CD4-positive, alpha-beta T cell treated with Interleukin-10 for 1 hour (primary cell): Measurements from ENCODE around the gene TMEM40.
"Not testable (repeated sequence)": the region's sequence is repeated elsewhere in the genome, so short reads cannot be mapped to it uniquely, and the experiment has no call there.

Experiments used
- DNase-seq: peaks from one replicate; pipeline ENCODE4 v3.0.0-alpha.2; 2020

The TMEM40 gene

GRCh38 chr3:12759097-12759679 lies at the start of gene TMEM40:
TMEM40 (minus strand) TSS chr3:12759259; CDS start chr3:12749832, 9,427 bp downstream.
- no peak for DNase-seq

GRCh38 chr3:12808587-12808986 lies 49.5 kb upstream of the TMEM40 start:
- DNase-seq: no peak

GRCh38 chr3:12807601-12808359 lies 48.7 kb upstream of the TMEM40 start:
- DNase-seq: no peak

- no peak for DNase-seq
These were observed 48.0 kb upstream of the TMEM40 start for GRCh38 chr3:12807066-12807465.

GRCh38 chr3:12803371-12803770 lies 44.3 kb upstream of the TMEM40 start:
- DNase-seq: no peak

GRCh38 chr3:12799525-12800440 lies 40.7 kb upstream of the TMEM40 start:
- no peak for DNase-seq

- no peak for DNase-seq
These were observed 39.6 kb upstream of the TMEM40 start for GRCh38 chr3:12798559-12799179.

GRCh38 chr3:12797892-12798558 lies 39.0 kb upstream of the TMEM40 start:
- no peak for DNase-seq

- no peak for DNase-seq
These were observed 38.2 kb upstream of the TMEM40 start for GRCh38 chr3:12797124-12797891.

GRCh38 chr3:12796171-12797123 lies 37.4 kb upstream of the TMEM40 start, which contains the start of gene CAND2:
CAND2 (plus strand) TSS chr3:12796680; CDS start chr3:12796721, 41 bp downstream.
- DNase-seq: peak; percentile 26

- no peak for DNase-seq
These were observed 34.6 kb upstream of the TMEM40 start for GRCh38 chr3:12793701-12794100.

GRCh38 chr3:12791430-12791829 lies 32.4 kb upstream of the TMEM40 start:
- no peak for DNase-seq

GRCh38 chr3:12787967-12788690 lies 29.1 kb upstream of the TMEM40 start:
- not testable (repeated sequence) for DNase-seq

GRCh38 chr3:12787346-12787745 lies 28.3 kb upstream of the TMEM40 start:
- DNase-seq: peak; percentile 63

- DNase-seq: no peak
These were observed 26.0 kb upstream of the TMEM40 start for GRCh38 chr3:12785096-12785495.

GRCh38 chr3:12782172-12782815 lies 23.2 kb upstream of the TMEM40 start:
- no peak for DNase-seq

GRCh38 chr3:12780751-12781150 lies 21.7 kb upstream of the TMEM40 start:
- DNase-seq: no peak

GRCh38 chr3:12777171-12777570 lies 18.1 kb upstream of the TMEM40 start:
- DNase-seq: no peak

- not testable (repeated sequence) for DNase-seq
These were observed 16.9 kb upstream of the TMEM40 start for GRCh38 chr3:12775970-12776369.
